RPMI7951 (cell line): ENCODE data around the gene KLF18. TPM values are rescaled to one million over a fixed set of nuclear protein-coding genes. Genes with fewer than 3 reads are reported as not detected.

ENCODE experiments used
- total RNA-seq: library from RNA; depleted of rRNA; stranded (reverse); fragments of >200 nt; shearing (Covaris generic); gene quantifications from 2 replicates; pipeline ENCODE4 v1.2.3, GENCODE V29; 2014; rRNA removed

KLF18 gene
- total RNA-seq, 1 experiment from 2014 or later: not detected

Other genes with a start within 250 kb of the KLF18 start
- 9.1 and 10.7 TPM in 2 replicates for gene ARTN, start 207.8 kb downstream of the KLF18 start, total RNA-seq
- 23.2 and 25.8 TPM in 2 replicates for gene IPO13, start 194.7 kb downstream of the KLF18 start, total RNA-seq
- gene DPH2, start 171.6 kb downstream of the KLF18 start, total RNA-seq: 25.5 and 27.6 TPM in 2 replicates
- gene ATP6V0B, start 166.7 kb downstream of the KLF18 start, total RNA-seq: 221 and 293 TPM in 2 replicates
- 69.8 and 78.1 TPM in 2 replicates for gene B4GALT2, start 162.4 kb downstream of the KLF18 start, total RNA-seq
- 5.5 and 5.9 TPM in 2 replicates for gene CCDC24, start 150.0 kb downstream of the KLF18 start, total RNA-seq
- 8.2 and 8.9 TPM in 2 replicates for gene SLC6A9, start 110.2 kb downstream of the KLF18 start, total RNA-seq
- 0.68 and 1.2 TPM in 2 replicates for gene KLF17, start 22.8 kb downstream of the KLF18 start, total RNA-seq
- gene DMAP1, start 71.8 kb upstream of the KLF18 start, total RNA-seq: 8.8 and 9.7 TPM in 2 replicates
- 58.9 and 74.6 TPM in 2 replicates for gene ERI3, start 213.6 kb upstream of the KLF18 start, total RNA-seq